ENCODE results near the gene CNIH4.

GRCh38 chr1:224373008-224373590 lies 16.4 kb downstream of the CNIH4 start:
- no peak for TF ChIP-seq POLR2A (IDR thresholded peaks at IDR 0.05; ENCODE audit: low read length)
- no peak for TF ChIP-seq GATA1 (IDR thresholded peaks at IDR 0.05; ENCODE audit: low read depth, low read length)

Data from erythroblast (primary cell).